Neural crest cell (in vitro differentiated cells): Measurements from ENCODE around the gene TMEM31. TPM values are rescaled to one million over a fixed set of nuclear protein-coding genes. Genes with fewer than 3 reads are reported as not detected.

Experiments
- DNase-seq: peaks from one replicate; pipeline ENCODE4 v3.0.0; 2021; ENCODE audit warnings: low read depth, mixed read lengths, low spot score
- H3K27ac Mint-ChIP-seq: one replicate; pipeline ENCODE4 v1.8.0; 2021; ENCODE audit warnings: mild to moderate bottlenecking, mixed read lengths; ENCODE audit not compliant: unreplicated experiment
- H3K27me3 Mint-ChIP-seq: 2 replicates; pipeline ENCODE4 v1.8.0; 2021; ENCODE audit warnings: low read depth, mild to moderate bottlenecking, mixed read lengths
- H3K36me3 Mint-ChIP-seq: 2 replicates; pipeline ENCODE4 v1.8.0; 2021; ENCODE audit warnings: low read depth, mild to moderate bottlenecking, mixed read lengths
- H3K4me1 Mint-ChIP-seq: 2 replicates; pipeline ENCODE4 v1.8.0; 2021; ENCODE audit warnings: mixed read lengths
- H3K4me3 Mint-ChIP-seq: one replicate; pipeline ENCODE4 v1.8.0; 2021; ENCODE audit warnings: mild to moderate bottlenecking, mixed read lengths
- H3K9me3 Mint-ChIP-seq: 2 replicates; pipeline ENCODE4 v1.8.0; 2021; ENCODE audit warnings: mixed read lengths
- CTCF ChIP-seq: fragments of 200-600 bp; sonication (generic); conservative IDR thresholded peaks from 2 replicates; pipeline ENCODE4 v1.5.0; 2021; ENCODE audit warnings: antibody characterized with exemption, mild to moderate bottlenecking
- long read RNA-seq: library from polyadenylated mRNA; unstranded; transcript quantifications from one replicate; pipeline ENCODE4 v2.0.0, GENCODE V29; 2020
- total RNA-seq: library from RNA; stranded (reverse); gene quantifications from 2 replicates; pipeline ENCODE4 v1.2.1, GENCODE V29; 2021

TMEM31 gene, protein sequence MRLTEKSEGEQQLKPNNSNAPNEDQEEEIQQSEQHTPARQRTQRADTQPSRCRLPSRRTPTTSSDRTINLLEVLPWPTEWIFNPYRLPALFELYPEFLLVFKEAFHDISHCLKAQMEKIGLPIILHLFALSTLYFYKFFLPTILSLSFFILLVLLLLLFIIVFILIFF
- 2.0 TPM in 1 of 2 replicates, not detected in the other for total RNA-seq
- long read RNA-seq = 0 reads

DNA sequence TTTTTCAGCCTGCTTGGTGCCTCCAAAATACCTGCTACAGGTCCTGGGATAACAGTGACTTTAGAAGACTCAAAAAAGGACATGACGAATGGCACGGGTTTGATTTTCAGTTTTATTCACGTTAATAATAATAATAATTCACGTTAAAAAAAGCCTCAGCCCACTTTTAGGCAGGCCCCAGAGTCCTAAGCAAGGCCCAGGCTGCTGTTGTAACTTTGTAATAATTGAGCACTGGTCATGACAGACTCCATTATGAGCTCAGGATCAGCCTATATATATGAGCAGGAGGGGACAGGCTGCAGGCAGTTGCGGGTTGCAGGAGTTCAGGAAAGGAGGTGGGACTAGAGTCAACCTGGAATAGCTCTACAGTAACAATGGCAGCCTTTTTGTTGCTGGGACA lies at the start of gene TMEM31:
Gene TMEM31, plus strand, starts transcription at position 301 of the 400 bp plus-strand sequence. CDS start 1,350 bp downstream, outside the sequence.
- H3K9me3 Mint-ChIP-seq = peaks cover 3% of the 10 kb centered on the region
- H3K27me3 Mint-ChIP-seq = no peaks in the 10 kb centered on the region
- peak within 1 kb of the TSS; percentile 70 for H3K27ac Mint-ChIP-seq
- DNase-seq = no peak
- no peak within 1 kb of the TSS for H3K4me3 Mint-ChIP-seq
- TF ChIP-seq CTCF = no peak
- peaks cover 13% of the 10 kb centered on the region for H3K4me1 Mint-ChIP-seq
- H3K36me3 Mint-ChIP-seq = no peaks in the 10 kb centered on the region

GRCh38 chrX:103663981-103664762 lies 46.5 kb upstream of the TMEM31 start:
- Mint-ChIP-seq H3K9me3 (no peaks in the 10 kb centered on the region), H3K4me3 (peak overlapping the region; percentile 16), H3K4me1 (peaks cover 5% of the 10 kb centered on the region), H3K27me3 (peaks cover 20% of the 10 kb centered on the region), H3K36me3 (no peaks in the 10 kb centered on the region), H3K27ac (no peak overlapping the region)
- no peak for TF ChIP-seq CTCF
- no peak for DNase-seq

- no peak for DNase-seq
- Mint-ChIP-seq H3K9me3 (no peaks in the 10 kb centered on the region), H3K27me3 (peaks cover 18% of the 10 kb centered on the region), H3K4me3 (no peak overlapping the region), H3K4me1 (peaks cover 5% of the 10 kb centered on the region), H3K27ac (no peak overlapping the region), H3K36me3 (no peaks in the 10 kb centered on the region)
- TF ChIP-seq CTCF = no peak
Observed at GRCh38 chrX:103666202-103667107, 44.3 kb upstream of the TMEM31 start.

GRCh38 chrX:103669745-103670144 lies 41.0 kb upstream of the TMEM31 start:
- no peaks in the 10 kb centered on the region for H3K36me3 Mint-ChIP-seq
- TF ChIP-seq CTCF = no peak
- H3K4me1 Mint-ChIP-seq = no peaks in the 10 kb centered on the region
- no peak overlapping the region for H3K27ac Mint-ChIP-seq
- no peaks in the 10 kb centered on the region for H3K9me3 Mint-ChIP-seq
- H3K4me3 Mint-ChIP-seq = no peak overlapping the region
- H3K27me3 Mint-ChIP-seq = peaks cover 6% of the 10 kb centered on the region
- DNase-seq = no peak
